Right atrium auricular region (tissue), 2 donors: ENCODE results near the gene SCN1B. TPM values are rescaled to one million over a fixed set of nuclear protein-coding genes. Genes with fewer than 3 reads are reported as not detected.
"Not testable (repeated sequence)": the region's sequence is repeated elsewhere in the genome, so short reads cannot be mapped to it uniquely, and the experiment has no call there.

ENCODE experiments used
- DNase-seq: peaks from one replicate; pipeline ENCODE4 v3.0.0-alpha.2; 2019; ENCODE audit warnings: low spot score
- H3K27ac ChIP-seq, 2 donors: fragments of 200-600 bp; sonication (generic); 1 replicate in 1 of 2; 2 replicates in 1 of 2; pipeline ENCODE4 v1.5.1; 2016 to 2019
- H3K27me3 ChIP-seq, 2 donors: fragments of 200-600 bp; sonication (generic); one replicate each; pipeline versions ENCODE4 v1.5.1 to v1.6.0; 2017 to 2019
- H3K36me3 ChIP-seq: fragments of 200-600 bp; sonication (generic); one replicate; pipeline ENCODE4 v1.5.1; 2016
- H3K4me1 ChIP-seq, 2 donors: fragments of 200-600 bp; sonication (generic); one replicate each; pipeline versions ENCODE4 v1.5.1 to v1.6.0; 2017 to 2019
- H3K4me3 ChIP-seq, 2 donors: fragments of 200-600 bp; sonication (generic); 1 replicate in 1 of 2; 2 replicates in 1 of 2; pipeline ENCODE4 v1.5.1; 2017 to 2019; ENCODE audit warnings: mild to moderate bottlenecking in 1 of 2, moderate library complexity in 1 of 2
- H3K9me3 ChIP-seq, 2 donors: fragments of 200-600 bp; sonication (generic); one replicate each; pipeline ENCODE4 v1.5.1; 2019
- total RNA-seq, 2 donors: library from RNA; depleted of rRNA; stranded (reverse); fragments of >200 nt; gene quantifications; one replicate each; pipeline ENCODE4 v1.1.0, GENCODE V29; 2016
- TF ChIP-seq, protein P1 (sequence below), 2 donors: fragments of 200-600 bp; sonication (generic); IDR thresholded peaks; one replicate each; pipeline ENCODE4 v1.5.1; 2019; ENCODE audit warnings: antibody characterized with exemption in 2 of 2

SCN1B gene
- total RNA-seq, 2 donors from 2014 or later, result 57.3 to 119 TPM

DNA sequence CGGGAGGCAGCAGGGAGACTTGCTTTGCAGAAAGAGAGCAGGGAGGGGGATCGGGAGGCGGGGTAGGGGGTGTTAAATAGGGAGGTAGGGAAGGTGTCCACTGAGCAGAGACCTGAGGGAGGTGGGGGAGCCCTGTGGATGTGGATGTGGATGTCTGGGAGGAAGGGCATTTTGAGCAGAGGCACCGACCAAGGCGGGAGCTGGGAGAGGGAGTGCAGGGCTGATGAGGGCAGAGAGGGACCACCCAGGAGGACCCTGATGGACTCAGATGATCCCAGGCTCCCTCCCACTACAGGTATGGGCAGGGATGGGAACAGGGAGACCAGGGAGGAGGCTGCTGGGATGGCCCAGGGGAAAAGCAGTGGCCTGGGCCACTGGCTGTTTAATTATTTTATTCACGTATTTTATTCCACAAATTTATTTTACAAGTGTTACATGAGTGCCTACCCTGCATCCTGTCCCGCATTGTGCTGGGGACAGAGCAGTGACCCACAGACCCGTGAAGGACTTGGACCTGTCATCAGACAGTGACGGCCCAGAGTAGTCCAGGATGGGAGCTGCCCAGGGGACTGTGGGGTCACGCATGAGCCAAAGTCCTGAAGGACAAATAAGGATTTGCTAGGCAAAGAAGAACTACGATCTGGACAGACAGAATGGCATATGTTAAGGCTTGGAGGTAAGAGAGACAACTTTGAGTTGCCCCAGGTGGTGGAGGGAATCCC lies 24.9 kb upstream of the SCN1B start:
- H3K27ac ChIP-seq, result peak overlapping the region; percentile 12 to 56

DNA sequence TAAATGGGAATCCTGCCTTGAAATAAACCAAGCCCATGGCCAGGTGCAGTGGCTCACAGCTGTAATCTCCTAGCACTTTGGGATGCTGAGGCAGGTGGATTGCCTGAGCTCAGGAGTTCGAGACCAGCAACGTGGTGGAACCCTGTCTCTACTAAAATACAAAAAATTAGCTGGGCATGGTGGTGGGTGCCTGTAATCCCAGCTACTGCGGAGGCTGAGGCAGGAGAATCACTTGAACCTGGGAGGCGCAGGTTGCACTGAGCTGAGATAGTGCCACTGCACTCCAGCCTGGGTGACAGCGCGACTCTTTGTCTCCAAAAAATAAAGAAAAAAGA lies 24.3 kb upstream of the SCN1B start:
- peak overlapping the region; percentile 12 to 56 for H3K27ac ChIP-seq
- peaks cover 0 to 59% of the 10 kb centered on the region in 2 donors for H3K4me1 ChIP-seq
- peaks cover 19% of the 10 kb centered on the region for H3K36me3 ChIP-seq
- not testable (repeated sequence) for H3K4me3 ChIP-seq, H3K27me3 ChIP-seq, H3K9me3 ChIP-seq, DNase-seq

More for the DNA sequence above, 24.9 kb upstream of the SCN1B start:
- Histone ChIP-seq H3K9me3 (no peaks in the 10 kb centered on the region), H3K27me3 (no peaks in the 10 kb centered on the region), H3K4me1 (peaks cover 0 to 64% of the 10 kb centered on the region in 2 donors), H3K4me3 (no peak overlapping the region), H3K36me3 (peaks cover 14% of the 10 kb centered on the region)
- DNase-seq, result no peak
- TF ChIP-seq, protein P1, sequence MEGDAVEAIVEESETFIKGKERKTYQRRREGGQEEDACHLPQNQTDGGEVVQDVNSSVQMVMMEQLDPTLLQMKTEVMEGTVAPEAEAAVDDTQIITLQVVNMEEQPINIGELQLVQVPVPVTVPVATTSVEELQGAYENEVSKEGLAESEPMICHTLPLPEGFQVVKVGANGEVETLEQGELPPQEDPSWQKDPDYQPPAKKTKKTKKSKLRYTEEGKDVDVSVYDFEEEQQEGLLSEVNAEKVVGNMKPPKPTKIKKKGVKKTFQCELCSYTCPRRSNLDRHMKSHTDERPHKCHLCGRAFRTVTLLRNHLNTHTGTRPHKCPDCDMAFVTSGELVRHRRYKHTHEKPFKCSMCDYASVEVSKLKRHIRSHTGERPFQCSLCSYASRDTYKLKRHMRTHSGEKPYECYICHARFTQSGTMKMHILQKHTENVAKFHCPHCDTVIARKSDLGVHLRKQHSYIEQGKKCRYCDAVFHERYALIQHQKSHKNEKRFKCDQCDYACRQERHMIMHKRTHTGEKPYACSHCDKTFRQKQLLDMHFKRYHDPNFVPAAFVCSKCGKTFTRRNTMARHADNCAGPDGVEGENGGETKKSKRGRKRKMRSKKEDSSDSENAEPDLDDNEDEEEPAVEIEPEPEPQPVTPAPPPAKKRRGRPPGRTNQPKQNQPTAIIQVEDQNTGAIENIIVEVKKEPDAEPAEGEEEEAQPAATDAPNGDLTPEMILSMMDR (IDR thresholded peaks at IDR 0.05), result no peak

DNA sequence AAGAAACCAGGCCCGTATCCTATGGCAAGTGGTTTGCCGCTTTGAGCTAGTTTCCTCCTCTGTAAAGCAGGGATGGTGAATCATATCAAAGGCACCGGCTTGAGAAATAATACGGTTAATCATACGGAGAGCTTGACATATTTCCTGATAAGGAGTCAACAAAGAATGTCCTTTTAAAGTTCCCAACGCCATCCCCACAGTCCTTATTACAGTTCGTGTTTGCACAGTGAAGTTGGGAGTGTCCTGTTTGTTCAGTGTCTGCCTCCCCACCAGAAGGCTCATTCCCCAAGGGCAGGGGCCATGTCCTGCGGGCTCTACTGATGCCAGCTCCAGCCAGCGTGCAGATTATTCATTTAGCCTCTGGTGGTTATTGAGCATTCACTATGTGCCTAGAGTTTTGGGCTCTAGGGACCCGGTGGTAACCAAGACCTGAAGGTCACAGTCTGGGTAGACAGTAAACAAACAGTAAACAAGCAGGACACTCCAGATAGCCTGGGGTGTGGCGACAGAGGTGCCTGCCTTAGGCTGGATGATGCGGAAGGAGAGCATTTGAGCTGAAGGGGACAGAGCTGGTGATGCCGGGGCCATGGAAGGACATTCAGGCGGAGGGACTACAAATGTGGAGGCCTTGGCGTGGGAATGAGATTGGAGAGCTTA lies 23.8 kb upstream of the SCN1B start:
- TF ChIP-seq, protein P1 (IDR thresholded peaks at IDR 0.05), result no peak
- Histone ChIP-seq H3K27me3 (no peaks in the 10 kb centered on the region), H3K27ac (peak overlapping the region; percentile 12 to 56), H3K4me1 (peaks cover 0 to 54% of the 10 kb centered on the region in 2 donors), H3K36me3 (peaks cover 23% of the 10 kb centered on the region), H3K9me3 (no peaks in the 10 kb centered on the region), H3K4me3 (no peak overlapping the region)
- DNase-seq, result no peak

- Histone ChIP-seq H3K4me1 (peaks cover 0 to 54% of the 10 kb centered on the region in 2 donors), H3K9me3 (no peaks in the 10 kb centered on the region), H3K4me3 (no peak overlapping the region), H3K27me3 (no peaks in the 10 kb centered on the region), H3K27ac (no peak overlapping the region), H3K36me3 (peaks cover 28% of the 10 kb centered on the region)
- TF ChIP-seq, protein P1 (IDR thresholded peaks at IDR 0.05), result no peak
- DNase-seq, result no peak
Measured at GRCh38 chr19:35006999-35007365, 23.3 kb upstream of the SCN1B start.

DNA sequence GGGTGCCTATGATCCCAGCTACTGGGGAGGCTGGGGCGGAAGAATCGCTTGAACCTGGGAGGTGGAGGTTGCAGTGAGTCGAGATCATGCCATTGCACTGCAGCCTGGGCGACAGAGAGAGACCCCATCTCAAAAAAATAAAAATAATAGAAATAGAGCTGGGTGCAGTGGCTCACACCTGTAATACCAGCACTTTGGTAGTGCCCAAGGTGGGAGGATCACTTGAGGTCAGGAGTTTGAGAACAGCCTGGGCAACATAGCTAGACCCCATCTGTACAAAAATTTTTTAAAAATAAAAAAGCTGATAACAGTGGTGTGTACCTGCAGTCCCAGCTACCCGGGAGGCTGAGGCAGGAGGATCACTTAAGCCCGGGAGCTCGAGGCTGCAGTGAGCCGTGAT lies 22.8 kb upstream of the SCN1B start:
- H3K4me3 ChIP-seq, DNase-seq, H3K27me3 ChIP-seq, H3K27ac ChIP-seq, H3K9me3 ChIP-seq: not testable (repeated sequence)
- H3K36me3 ChIP-seq, result peaks cover 32% of the 10 kb centered on the region
- peaks cover 0 to 54% of the 10 kb centered on the region in 2 donors for H3K4me1 ChIP-seq

- TF ChIP-seq, protein P1 (IDR thresholded peaks at IDR 0.05), result no peak
- H3K4me1 ChIP-seq, result peaks cover 0 to 48% of the 10 kb centered on the region in 2 donors
- DNase-seq, result no peak
Measured at GRCh38 chr19:35008891-35009341, 21.4 kb upstream of the SCN1B start.

More at GRCh38 chr19:35008891-35009341, 21.4 kb upstream of the SCN1B start:
- Histone ChIP-seq H3K27ac (peak overlapping the region; percentile 29 to 56), H3K9me3 (no peaks in the 10 kb centered on the region), H3K36me3 (peaks cover 42% of the 10 kb centered on the region), H3K4me3 (no peak overlapping the region), H3K27me3 (no peaks in the 10 kb centered on the region)
